ENCODE data around the gene CD276.
"Not testable (repeated sequence)": the region's sequence is repeated elsewhere in the genome, so short reads cannot be mapped to it uniquely, and the experiment has no call there.

CD276 gene

DNA sequence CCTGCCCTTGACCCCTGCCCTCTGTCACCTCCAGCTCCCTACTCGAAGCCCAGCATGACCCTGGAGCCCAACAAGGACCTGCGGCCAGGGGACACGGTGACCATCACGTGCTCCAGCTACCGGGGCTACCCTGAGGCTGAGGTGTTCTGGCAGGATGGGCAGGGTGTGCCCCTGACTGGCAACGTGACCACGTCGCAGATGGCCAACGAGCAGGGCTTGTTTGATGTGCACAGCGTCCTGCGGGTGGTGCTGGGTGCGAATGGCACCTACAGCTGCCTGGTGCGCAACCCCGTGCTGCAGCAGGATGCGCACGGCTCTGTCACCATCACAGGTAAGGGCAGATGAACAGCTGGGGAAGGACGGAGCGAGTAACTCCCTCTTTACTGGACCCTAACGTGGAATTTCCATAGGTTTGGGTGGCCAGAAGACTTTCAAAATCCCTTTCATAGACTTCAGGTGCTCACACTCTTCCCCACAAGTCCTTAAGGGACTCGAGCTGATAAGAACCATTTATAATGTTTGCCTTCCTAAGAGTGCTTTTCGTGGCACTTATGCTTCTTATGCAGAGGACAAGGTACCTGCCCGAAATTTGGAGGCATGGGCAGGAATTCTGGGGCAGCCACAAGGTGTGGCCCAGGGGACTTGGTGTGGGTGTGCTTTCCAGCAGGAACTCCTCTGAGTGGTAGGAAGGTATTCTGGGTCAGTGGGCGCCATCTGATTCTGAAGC, 20.1 kb downstream of the CD276 start:
- not testable (repeated sequence) for H3K4me1 ChIP-seq; H3K4me3 ChIP-seq (ENCODE audit: low read depth, low read length); H3K36me3 ChIP-seq (ENCODE audit: control insufficient read depth, insufficient read depth, low read length)

DNA sequence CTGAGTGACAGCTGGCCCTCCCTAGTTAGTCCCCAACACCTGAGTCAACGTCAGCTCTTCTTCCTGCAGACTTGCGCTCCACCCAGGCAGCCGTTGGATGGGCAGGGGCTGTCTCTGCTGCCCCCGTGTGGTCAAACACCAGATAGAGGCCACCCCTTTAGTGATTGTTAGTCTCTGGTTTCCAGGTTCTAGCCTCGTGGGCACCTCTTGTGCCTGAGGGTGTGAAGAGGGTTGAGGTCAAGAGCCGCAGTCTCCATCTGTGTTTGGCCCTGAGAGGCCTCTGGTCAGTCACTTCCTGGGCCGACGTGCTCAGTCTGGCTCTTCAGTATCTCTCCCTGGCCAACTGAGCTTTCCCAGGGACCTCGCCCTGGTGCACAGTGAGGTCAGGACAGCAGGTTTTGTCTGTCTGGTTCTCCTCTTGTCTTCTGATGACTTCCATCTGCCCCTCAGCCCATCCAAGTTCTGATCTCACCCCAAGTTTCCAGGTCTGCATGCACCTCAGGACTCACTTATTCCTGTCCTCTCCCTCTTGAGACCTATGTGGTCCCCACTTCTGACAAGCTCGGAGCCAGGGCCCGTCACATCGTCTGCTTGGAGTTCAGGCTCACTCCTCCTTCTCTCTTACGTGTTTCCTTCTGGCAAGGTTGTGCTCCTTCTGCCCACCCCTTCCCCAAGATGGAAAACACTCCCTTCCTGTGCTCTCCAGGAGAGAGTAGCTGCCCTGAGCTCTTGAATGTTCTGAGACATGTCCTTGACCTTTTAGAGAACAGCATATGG, 20.9 kb downstream of the CD276 start:
- Histone ChIP-seq H3K4me1 (no peaks in the 10 kb centered on the region), H3K9ac (no peak overlapping the region), H3K79me2 (peaks cover under 1% of the 10 kb centered on the region), H3K36me3 (ENCODE audit: control insufficient read depth, insufficient read depth, low read length) (no peaks in the 10 kb centered on the region), H3K9me3 (ENCODE audit: control insufficient read depth, low read length) (no peaks in the 10 kb centered on the region), H3K27ac (no peak overlapping the region), H3K4me2 (ENCODE audit: low read length) (no peak overlapping the region), H3K4me3 (ENCODE audit: low read depth, low read length) (no peak overlapping the region), H3K27me3 (ENCODE audit: control insufficient read depth, insufficient read depth, low read length) (no peaks in the 10 kb centered on the region), H2AFZ (no peak overlapping the region)
- peak; percentile 66 for TF ChIP-seq CTCF (IDR thresholded peaks at IDR 0.05)

More for the DNA sequence above, 20.1 kb downstream of the CD276 start:
- not testable (repeated sequence) for H3K79me2 ChIP-seq; H3K27me3 ChIP-seq (ENCODE audit: control insufficient read depth, insufficient read depth, low read length); H2AFZ ChIP-seq; H3K4me2 ChIP-seq (ENCODE audit: low read length); H3K9ac ChIP-seq; H3K9me3 ChIP-seq (ENCODE audit: control insufficient read depth, low read length); H3K27ac ChIP-seq

GRCh38 chr15:73708691-73709090, 24.5 kb downstream of the CD276 start:
- Histone ChIP-seq H2AFZ (no peak overlapping the region), H3K36me3 (ENCODE audit: control insufficient read depth, insufficient read depth, low read length) (no peaks in the 10 kb centered on the region), H3K4me2 (ENCODE audit: low read length) (no peak overlapping the region), H3K79me2 (no peaks in the 10 kb centered on the region), H3K9ac (no peak overlapping the region), H3K4me1 (no peaks in the 10 kb centered on the region), H3K4me3 (ENCODE audit: low read depth, low read length) (no peak overlapping the region), H3K27ac (no peak overlapping the region), H3K9me3 (ENCODE audit: control insufficient read depth, low read length) (no peaks in the 10 kb centered on the region), H3K27me3 (ENCODE audit: control insufficient read depth, insufficient read depth, low read length) (no peaks in the 10 kb centered on the region)
- no peak for TF ChIP-seq CTCF (IDR thresholded peaks at IDR 0.05)

DNA sequence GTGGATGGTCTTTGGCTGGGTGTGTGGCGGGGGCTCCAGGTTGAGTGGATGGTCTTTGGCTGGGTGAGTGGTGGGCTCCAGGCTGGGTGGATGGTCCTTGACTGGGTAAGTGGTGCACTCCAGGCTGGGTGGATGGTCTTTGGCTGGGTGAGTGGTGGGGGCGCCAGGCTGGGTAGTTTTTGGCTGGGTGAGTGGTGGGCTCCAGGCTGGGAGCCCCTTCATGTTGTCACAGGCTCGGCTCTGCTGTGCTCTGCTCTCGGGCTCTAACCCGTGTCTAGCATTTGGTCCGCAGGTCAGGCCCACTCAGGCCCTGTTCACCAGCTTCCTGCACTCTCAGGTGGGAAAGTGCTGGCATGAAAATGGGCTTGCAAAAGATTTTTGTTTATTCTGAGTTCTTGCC, 25.1 kb downstream of the CD276 start:
- H3K27ac ChIP-seq = no peak overlapping the region
- H3K4me2 ChIP-seq (ENCODE audit: low read length) = no peak overlapping the region
- H3K36me3 ChIP-seq (ENCODE audit: control insufficient read depth, insufficient read depth, low read length) = no peaks in the 10 kb centered on the region
- H3K79me2 ChIP-seq = no peaks in the 10 kb centered on the region
- no peak overlapping the region for H3K4me3 ChIP-seq (ENCODE audit: low read depth, low read length)
- no peak overlapping the region for H2AFZ ChIP-seq
- H3K27me3 ChIP-seq (ENCODE audit: control insufficient read depth, insufficient read depth, low read length) = no peaks in the 10 kb centered on the region
- H3K9ac ChIP-seq = no peak overlapping the region
- H3K4me1 ChIP-seq = no peaks in the 10 kb centered on the region
- no peaks in the 10 kb centered on the region for H3K9me3 ChIP-seq (ENCODE audit: control insufficient read depth, low read length)
- TF ChIP-seq CTCF (IDR thresholded peaks at IDR 0.05) = no peak

DNA sequence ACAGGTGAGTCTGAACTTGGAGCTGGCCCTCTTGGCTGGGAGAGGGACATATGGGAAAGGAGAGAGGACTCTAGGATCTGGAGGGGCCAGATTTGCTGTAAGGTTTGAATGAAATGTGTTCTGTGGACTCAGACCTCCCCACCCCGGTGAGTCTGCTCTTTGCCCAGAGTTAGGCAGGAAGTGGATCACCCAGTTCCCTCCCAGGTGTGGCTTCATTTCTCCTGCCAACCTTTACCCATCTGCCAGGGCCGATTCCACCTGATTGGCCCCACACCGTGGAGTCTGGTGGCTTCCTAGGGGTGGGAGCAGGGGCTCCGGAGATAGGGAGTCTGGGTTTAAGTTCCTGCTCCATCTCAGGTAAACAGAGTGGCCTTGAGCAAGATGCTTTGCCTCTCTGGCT, 25.5 kb downstream of the CD276 start:
- Histone ChIP-seq H3K27ac (no peak overlapping the region), H3K36me3 (ENCODE audit: control insufficient read depth, insufficient read depth, low read length) (no peaks in the 10 kb centered on the region), H3K79me2 (no peaks in the 10 kb centered on the region), H3K9ac (no peak overlapping the region), H3K27me3 (ENCODE audit: control insufficient read depth, insufficient read depth, low read length) (no peaks in the 10 kb centered on the region), H3K4me1 (no peaks in the 10 kb centered on the region), H3K4me2 (ENCODE audit: low read length) (no peak overlapping the region), H3K4me3 (ENCODE audit: low read depth, low read length) (no peak overlapping the region), H3K9me3 (ENCODE audit: control insufficient read depth, low read length) (no peaks in the 10 kb centered on the region), H2AFZ (no peak overlapping the region)
- TF ChIP-seq CTCF (IDR thresholded peaks at IDR 0.05) = no peak

Measured in parathyroid adenoma (tissue), 2 donors.